ENCODE measurements around the gene RAB4A.

Gene RAB4A

GRCh38 chr1:229270547-229271447 is at the start of gene RAB4A:
TSS of gene RAB4A (plus strand) at chr1:229271111. CDS start at chr1:229271340, 229 bp downstream.
- peak; percentile 82 for TF ChIP-seq POLR2A (IDR thresholded peaks at IDR 0.05; ENCODE audit: low read depth, low read length)
- DNase-seq (ENCODE audit: insufficient read length, low spot score) (peak; percentile 91), FAIRE-seq (no peak)

GRCh38 chr1:229222081-229222480 is 48.8 kb upstream of the RAB4A start:
- FAIRE-seq: no peak
- no peak for TF ChIP-seq POLR2A (IDR thresholded peaks at IDR 0.05; ENCODE audit: low read depth, low read length)
- DNase-seq (ENCODE audit: insufficient read length, low spot score): no peak

GRCh38 chr1:229223498-229223897 is 47.4 kb upstream of the RAB4A start:
- DNase-seq (ENCODE audit: insufficient read length, low spot score): no peak
- no peak for FAIRE-seq
- no peak for TF ChIP-seq POLR2A (IDR thresholded peaks at IDR 0.05; ENCODE audit: low read depth, low read length)

GRCh38 chr1:229224308-229224707 is 46.6 kb upstream of the RAB4A start:
- FAIRE-seq (no peak), DNase-seq (ENCODE audit: insufficient read length, low spot score) (no peak)
- no peak for TF ChIP-seq POLR2A (IDR thresholded peaks at IDR 0.05; ENCODE audit: low read depth, low read length)

- TF ChIP-seq POLR2A (IDR thresholded peaks at IDR 0.05; ENCODE audit: low read depth, low read length): no peak
- FAIRE-seq (no peak), DNase-seq (ENCODE audit: insufficient read length, low spot score) (no peak)
Measured at GRCh38 chr1:229225331-229225782, 45.6 kb upstream of the RAB4A start.

- FAIRE-seq: no peak
- no peak for DNase-seq (ENCODE audit: insufficient read length, low spot score)
- no peak for TF ChIP-seq POLR2A (IDR thresholded peaks at IDR 0.05; ENCODE audit: low read depth, low read length)
Measured at GRCh38 chr1:229226796-229227195, 44.1 kb upstream of the RAB4A start.

GRCh38 chr1:229227298-229227919 is 43.5 kb upstream of the RAB4A start:
- FAIRE-seq (no peak), DNase-seq (ENCODE audit: insufficient read length, low spot score) (peak; percentile 57)
- no peak for TF ChIP-seq POLR2A (IDR thresholded peaks at IDR 0.05; ENCODE audit: low read depth, low read length)

- no peak for FAIRE-seq
- DNase-seq (ENCODE audit: insufficient read length, low spot score): no peak
- no peak for TF ChIP-seq POLR2A (IDR thresholded peaks at IDR 0.05; ENCODE audit: low read depth, low read length)
Measured at GRCh38 chr1:229228522-229228921, 42.4 kb upstream of the RAB4A start.

GRCh38 chr1:229229137-229229720 is 41.7 kb upstream of the RAB4A start:
- no peak for TF ChIP-seq POLR2A (IDR thresholded peaks at IDR 0.05; ENCODE audit: low read depth, low read length)
- FAIRE-seq (no peak), DNase-seq (ENCODE audit: insufficient read length, low spot score) (no peak)

- no peak for FAIRE-seq
- TF ChIP-seq POLR2A (IDR thresholded peaks at IDR 0.05; ENCODE audit: low read depth, low read length): no peak
- no peak for DNase-seq (ENCODE audit: insufficient read length, low spot score)
Measured at GRCh38 chr1:229229721-229230139, 41.2 kb upstream of the RAB4A start.

GRCh38 chr1:229230140-229230892 is 40.6 kb upstream of the RAB4A start:
- no peak for FAIRE-seq
- TF ChIP-seq POLR2A (IDR thresholded peaks at IDR 0.05; ENCODE audit: low read depth, low read length): no peak
- no peak for DNase-seq (ENCODE audit: insufficient read length, low spot score)

- DNase-seq (ENCODE audit: insufficient read length, low spot score) (peak; percentile 74), FAIRE-seq (no peak)
Measured at GRCh38 chr1:229230893-229231753, 39.8 kb upstream of the RAB4A start.

GRCh38 chr1:229231754-229232119 is 39.2 kb upstream of the RAB4A start:
- no peak for TF ChIP-seq POLR2A (IDR thresholded peaks at IDR 0.05; ENCODE audit: low read depth, low read length)
- no peak for DNase-seq (ENCODE audit: insufficient read length, low spot score)
- FAIRE-seq: no peak

More at GRCh38 chr1:229230893-229231753, 39.8 kb upstream of the RAB4A start:
- TF ChIP-seq POLR2A (IDR thresholded peaks at IDR 0.05; ENCODE audit: low read depth, low read length): no peak

Measured in H54 (cell line).